ENCODE results near the gene WRAP73.
A peak's percentile ranks its signal among the peaks of the same experiment; 100 is the strongest.

Gene WRAP73

GRCh38 chr1:3611170-3612019, 38.5 kb downstream of the WRAP73 start, which contains the start of gene MEGF6:
Gene MEGF6 (minus strand): TSS chr1:3611508. CDS start chr1:3611268, 240 bp downstream.
- peak; percentile 56 for DNase-seq (ENCODE audit: low read depth)

GRCh38 chr1:3610527-3611169, 39.3 kb downstream of the WRAP73 start:
- no peak for DNase-seq (ENCODE audit: low read depth)

- no peak for DNase-seq (ENCODE audit: low read depth)
Observed at GRCh38 chr1:3609769-3610526, 40.0 kb downstream of the WRAP73 start.

GRCh38 chr1:3609016-3609768, 40.7 kb downstream of the WRAP73 start:
- DNase-seq (ENCODE audit: low read depth) = no peak

- no peak for DNase-seq (ENCODE audit: low read depth)
Observed at GRCh38 chr1:3608154-3608553, 41.7 kb downstream of the WRAP73 start.

GRCh38 chr1:3607703-3608065, 42.2 kb downstream of the WRAP73 start:
- DNase-seq (ENCODE audit: low read depth) = no peak

- DNase-seq (ENCODE audit: low read depth) = no peak
Observed at GRCh38 chr1:3606779-3607702, 42.9 kb downstream of the WRAP73 start.

GRCh38 chr1:3604997-3605823, 44.7 kb downstream of the WRAP73 start:
- DNase-seq (ENCODE audit: low read depth) = no peak

- no peak for DNase-seq (ENCODE audit: low read depth)
Observed at GRCh38 chr1:3604468-3604974, 45.4 kb downstream of the WRAP73 start.

- no peak for DNase-seq (ENCODE audit: low read depth)
Observed at GRCh38 chr1:3603571-3604467, 46.1 kb downstream of the WRAP73 start.

GRCh38 chr1:3603156-3603555, 46.7 kb downstream of the WRAP73 start:
- no peak for DNase-seq (ENCODE audit: low read depth)

- DNase-seq (ENCODE audit: low read depth) = no peak
Observed at GRCh38 chr1:3602375-3602774, 47.5 kb downstream of the WRAP73 start.

- no peak for DNase-seq (ENCODE audit: low read depth)
Observed at GRCh38 chr1:3601743-3602142, 48.2 kb downstream of the WRAP73 start.

GRCh38 chr1:3600354-3600753, 49.5 kb downstream of the WRAP73 start:
- DNase-seq (ENCODE audit: low read depth) = no peak

- DNase-seq (ENCODE audit: low read depth) = no peak
Observed at GRCh38 chr1:3599816-3600215, 50.1 kb downstream of the WRAP73 start.

- DNase-seq (ENCODE audit: low read depth) = no peak
Observed at GRCh38 chr1:3599286-3599811, 50.6 kb downstream of the WRAP73 start.

GRCh38 chr1:3598522-3599285, 51.2 kb downstream of the WRAP73 start:
- DNase-seq (ENCODE audit: low read depth) = no peak

GRCh38 chr1:3598051-3598491, 51.8 kb downstream of the WRAP73 start:
- DNase-seq (ENCODE audit: low read depth) = no peak

Measured in activated T-cell treated with anti-CD3 and anti-CD28 coated beads for 1 hour (primary cell).